ENCODE data around the gene WDR11. TPM values are rescaled to one million over a fixed set of nuclear protein-coding genes. Genes with fewer than 3 reads are reported as not detected.
A peak's percentile ranks its signal among the peaks of the same experiment; 100 is the strongest.

Gene WDR11
- total and polyA plus RNA-seq, 9 of the 15 experiments (the other 6 are each of a cell fraction or from before 2014, with no cell fraction given): 12.4 to 50.7 (median 23.6) TPM

- no peak for TF ChIP-seq ZBTB12 (CRISPR knock-in tag; IDR thresholded peaks at IDR 0.05)
- TF ChIP-seq ZNF57 (CRISPR knock-in tag; IDR thresholded peaks at IDR 0.05): no peak
- no peak for TF ChIP-seq ZBTB33 (CRISPR knock-in tag; IDR thresholded peaks at IDR 0.05)
- no peak for TF ChIP-seq BRCA1 (IDR thresholded peaks at IDR 0.05)
- no peak for TF ChIP-seq BRCA1 (CRISPR knock-in tag; IDR thresholded peaks at IDR 0.05)
- TF ChIP-seq PKNOX1 (IDR thresholded peaks at IDR 0.05): peak; percentile 38
- TF ChIP-seq ZFP36 (IDR thresholded peaks at IDR 0.05; ENCODE audit: low read depth, low read length, partially characterized antibody): no peak
- TF ChIP-seq TRIM28 (IDR thresholded peaks at IDR 0.05): no peak
- no peak for TF ChIP-seq SP2 (IDR thresholded peaks at IDR 0.05; ENCODE audit: extremely low read depth, low read depth, low read length, poor library complexity, severe bottlenecking)
- no peak for TF ChIP-seq ZNF174 (CRISPR knock-in tag; IDR thresholded peaks at IDR 0.05)
- TF ChIP-seq VEZF1 (CRISPR knock-in tag; IDR thresholded peaks at IDR 0.05): peak; percentile 58
- peak; percentile 88 for TF ChIP-seq TAF1 (IDR thresholded peaks at IDR 0.05; ENCODE audit: control insufficient read depth, extremely low read depth, insufficient read depth, low read length, severe bottlenecking)
- TF ChIP-seq KDM4B (IDR thresholded peaks at IDR 0.05; ENCODE audit: borderline replicate concordance in 2 of 2, low read depth in 1 of 2): peak in 1 of 2 experiments; percentile 78; a peak in 1 of 4 replicates
- TF ChIP-seq GTF3C2 (IDR thresholded peaks at IDR 0.05; ENCODE audit: borderline replicate concordance, extremely low read depth, insufficient read length): no peak
- TF ChIP-seq FOXO4 (CRISPR knock-in tag; IDR thresholded peaks at IDR 0.05): no peak
Measured at GRCh38 chr10:120850911-120851865, at the start of gene WDR11 (continued).

Data from K562 (cell line).